Measurements from ENCODE around the gene CFAP97D2. TPM values are rescaled to one million over a fixed set of nuclear protein-coding genes. Genes with fewer than 3 reads are reported as not detected.

CFAP97D2 gene
- total and polyA plus RNA-seq, 8 donors = 0.75 to 5.8 (median 3.1) TPM

DNA sequence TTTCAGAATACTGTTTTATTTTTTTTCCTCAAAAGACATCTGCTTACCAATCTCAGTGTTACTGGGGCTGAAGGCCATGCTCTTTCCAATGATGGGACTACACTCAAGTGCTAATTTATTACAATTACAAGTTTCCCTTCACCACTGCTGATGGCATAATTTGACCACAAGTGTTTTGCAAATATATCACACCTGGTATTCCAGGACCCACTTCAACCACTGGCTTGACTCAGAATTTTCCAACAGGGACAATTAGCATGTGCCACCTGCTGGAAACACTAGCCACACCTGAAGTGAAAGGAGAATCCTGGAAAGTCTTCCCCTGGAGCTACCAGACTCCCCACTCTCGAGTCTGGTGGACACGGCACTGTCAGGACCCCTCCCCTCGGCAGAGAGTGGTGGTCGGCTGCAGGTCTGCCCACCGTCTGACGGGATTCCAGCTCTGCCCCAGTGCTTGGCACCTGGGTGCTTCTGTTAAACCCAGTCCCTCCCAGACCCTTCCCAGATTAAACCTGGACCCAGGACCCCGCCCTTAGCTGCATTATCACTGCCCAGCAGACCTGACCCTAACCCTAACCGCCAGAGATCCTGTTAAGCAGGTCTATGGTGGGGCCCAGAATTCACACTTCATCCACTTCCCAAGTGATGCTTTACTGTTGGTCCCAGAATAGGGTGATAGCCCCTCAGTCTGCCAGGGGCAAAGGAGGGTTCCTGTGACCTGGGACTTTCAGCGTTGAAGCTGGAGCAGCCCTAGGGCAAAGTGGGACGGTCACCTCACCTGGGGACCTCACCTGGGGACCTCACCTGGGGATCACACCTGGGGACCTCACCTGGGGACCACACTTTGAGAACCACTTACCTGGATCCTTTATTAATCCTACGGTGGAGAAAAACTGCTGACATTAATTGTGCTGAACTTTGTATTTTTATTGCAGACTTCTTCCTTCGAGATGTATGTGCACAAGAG is 29.0 kb upstream of the CFAP97D2 start:
- ATAC-seq = peak; percentile 4 to 19 (median 10)
- Histone ChIP-seq H3K4me3 (no peak overlapping the region), H3K36me3 (no peaks in the 10 kb centered on the region), H3K9me3 (no peaks in the 10 kb centered on the region), H3K4me1 (peaks cover 6 to 13% (median 10%) of the 10 kb centered on the region in 3 donors), H3K27me3 (no peaks in the 10 kb centered on the region), H3K27ac (peak overlapping the region in 3 of 4 donors; percentile 10 to 33 (median 27))
- intact Hi-C loops (cut with DNase I) = no loop called here
- no peak for FAIRE-seq
- TF ChIP-seq, protein P1, sequence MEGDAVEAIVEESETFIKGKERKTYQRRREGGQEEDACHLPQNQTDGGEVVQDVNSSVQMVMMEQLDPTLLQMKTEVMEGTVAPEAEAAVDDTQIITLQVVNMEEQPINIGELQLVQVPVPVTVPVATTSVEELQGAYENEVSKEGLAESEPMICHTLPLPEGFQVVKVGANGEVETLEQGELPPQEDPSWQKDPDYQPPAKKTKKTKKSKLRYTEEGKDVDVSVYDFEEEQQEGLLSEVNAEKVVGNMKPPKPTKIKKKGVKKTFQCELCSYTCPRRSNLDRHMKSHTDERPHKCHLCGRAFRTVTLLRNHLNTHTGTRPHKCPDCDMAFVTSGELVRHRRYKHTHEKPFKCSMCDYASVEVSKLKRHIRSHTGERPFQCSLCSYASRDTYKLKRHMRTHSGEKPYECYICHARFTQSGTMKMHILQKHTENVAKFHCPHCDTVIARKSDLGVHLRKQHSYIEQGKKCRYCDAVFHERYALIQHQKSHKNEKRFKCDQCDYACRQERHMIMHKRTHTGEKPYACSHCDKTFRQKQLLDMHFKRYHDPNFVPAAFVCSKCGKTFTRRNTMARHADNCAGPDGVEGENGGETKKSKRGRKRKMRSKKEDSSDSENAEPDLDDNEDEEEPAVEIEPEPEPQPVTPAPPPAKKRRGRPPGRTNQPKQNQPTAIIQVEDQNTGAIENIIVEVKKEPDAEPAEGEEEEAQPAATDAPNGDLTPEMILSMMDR (IDR thresholded peaks at IDR 0.05) = no peak
- DNase-seq = peak in 2 of 6 donors; percentile 46 to 59
- 87% methylated on average over 12 of the region's 12 CpGs for WGBS, 2 donors

- Histone ChIP-seq H3K9me3 (no peaks in the 10 kb centered on the region), H3K4me1 (peaks cover 6 to 13% (median 10%) of the 10 kb centered on the region in 3 donors), H3K27ac (no peak overlapping the region), H3K27me3 (no peaks in the 10 kb centered on the region), H3K36me3 (no peaks in the 10 kb centered on the region), H3K4me3 (no peak overlapping the region)
- intact Hi-C loops (cut with DNase I) = no loop called here
- DNase-seq = peak in 1 of 6 donors; percentile 27
- ATAC-seq = no peak
- TF ChIP-seq, protein P1 (IDR thresholded peaks at IDR 0.05) = no peak
- no peak for FAIRE-seq
- WGBS, 2 donors = 82 to 84% methylated on average over 10 of the region's 10 CpGs
Observed at GRCh38 chr13:114151031-114151430, 28.0 kb upstream of the CFAP97D2 start.

DNA sequence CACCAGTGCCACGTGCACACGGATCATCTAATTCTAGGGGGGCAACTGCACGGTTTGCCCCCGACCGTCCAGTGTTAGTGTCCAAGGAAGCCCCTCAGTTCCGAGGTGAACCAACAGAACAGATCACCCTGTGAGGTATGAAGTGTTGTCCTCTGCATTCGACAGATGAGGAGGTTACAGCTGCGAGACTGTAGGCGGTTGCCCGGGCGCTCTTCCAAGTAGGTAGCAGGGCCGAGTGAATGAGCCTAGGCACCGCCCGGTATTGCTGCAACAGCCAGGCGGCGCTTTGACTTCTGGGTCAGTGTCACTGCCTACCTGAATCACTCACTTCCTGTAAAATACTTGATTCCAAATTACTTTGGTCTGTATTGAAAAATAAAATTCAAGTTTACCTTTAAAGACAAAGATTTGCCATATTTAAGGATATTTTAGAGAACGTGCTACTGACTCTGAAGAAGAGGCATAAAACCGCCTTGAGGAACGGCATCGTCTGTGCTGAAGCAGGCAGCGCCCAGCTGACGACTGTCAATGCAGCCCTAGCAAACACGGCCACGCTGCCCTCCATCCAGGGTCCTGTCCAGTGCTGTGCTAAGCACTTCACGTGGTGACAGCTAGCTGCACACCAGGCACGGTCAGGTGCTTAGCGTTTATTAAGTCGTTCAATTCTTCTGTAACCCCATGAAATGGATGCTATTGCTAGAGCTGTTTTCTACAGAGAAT is 27.3 kb upstream of the CFAP97D2 start:
- ATAC-seq = peak in 2 of 4 donors; percentile 49 to 51
- Histone ChIP-seq H3K36me3 (no peaks in the 10 kb centered on the region), H3K27ac (no peak overlapping the region), H3K9me3 (no peaks in the 10 kb centered on the region), H3K27me3 (no peaks in the 10 kb centered on the region), H3K4me1 (peaks cover 6 to 13% (median 10%) of the 10 kb centered on the region in 3 donors), H3K4me3 (no peak overlapping the region)
- intact Hi-C loops (cut with DNase I) = no loop called here
- no peak for FAIRE-seq
- TF ChIP-seq, protein P1 (IDR thresholded peaks at IDR 0.05) = no peak
- 80 to 81% methylated on average over 28 of the region's 28 CpGs for WGBS, 2 donors
- DNase-seq = peak in 2 of 6 donors; percentile 35 to 54

- 89 to 90% methylated on average over 7 of the region's 7 CpGs for WGBS, 2 donors
Observed at GRCh38 chr13:114152285-114152645, 26.8 kb upstream of the CFAP97D2 start.

More at GRCh38 chr13:114152285-114152645, 26.8 kb upstream of the CFAP97D2 start:
- H3K9me3 ChIP-seq = no peaks in the 10 kb centered on the region
- ATAC-seq = no peak
- no peak for FAIRE-seq
- peak in 2 of 6 donors; percentile 28 to 47 for DNase-seq
- no peaks in the 10 kb centered on the region for H3K36me3 ChIP-seq
- intact Hi-C loops (cut with DNase I) = no loop called here
- TF ChIP-seq, protein P1 (IDR thresholded peaks at IDR 0.05) = no peak
- no peaks in the 10 kb centered on the region for H3K27me3 ChIP-seq
- H3K4me1 ChIP-seq = peaks cover 6 to 13% (median 10%) of the 10 kb centered on the region in 3 donors
- H3K27ac ChIP-seq = no peak overlapping the region
- H3K4me3 ChIP-seq = no peak overlapping the region
